ENCODE data around the gene PPP1R2. TPM values are rescaled to one million over a fixed set of nuclear protein-coding genes. Genes with fewer than 3 reads are reported as not detected.

The PPP1R2 gene
- total and polyA plus RNA-seq, 2 donors from 2014 or later = 34.0 to 49.0 TPM

DNA sequence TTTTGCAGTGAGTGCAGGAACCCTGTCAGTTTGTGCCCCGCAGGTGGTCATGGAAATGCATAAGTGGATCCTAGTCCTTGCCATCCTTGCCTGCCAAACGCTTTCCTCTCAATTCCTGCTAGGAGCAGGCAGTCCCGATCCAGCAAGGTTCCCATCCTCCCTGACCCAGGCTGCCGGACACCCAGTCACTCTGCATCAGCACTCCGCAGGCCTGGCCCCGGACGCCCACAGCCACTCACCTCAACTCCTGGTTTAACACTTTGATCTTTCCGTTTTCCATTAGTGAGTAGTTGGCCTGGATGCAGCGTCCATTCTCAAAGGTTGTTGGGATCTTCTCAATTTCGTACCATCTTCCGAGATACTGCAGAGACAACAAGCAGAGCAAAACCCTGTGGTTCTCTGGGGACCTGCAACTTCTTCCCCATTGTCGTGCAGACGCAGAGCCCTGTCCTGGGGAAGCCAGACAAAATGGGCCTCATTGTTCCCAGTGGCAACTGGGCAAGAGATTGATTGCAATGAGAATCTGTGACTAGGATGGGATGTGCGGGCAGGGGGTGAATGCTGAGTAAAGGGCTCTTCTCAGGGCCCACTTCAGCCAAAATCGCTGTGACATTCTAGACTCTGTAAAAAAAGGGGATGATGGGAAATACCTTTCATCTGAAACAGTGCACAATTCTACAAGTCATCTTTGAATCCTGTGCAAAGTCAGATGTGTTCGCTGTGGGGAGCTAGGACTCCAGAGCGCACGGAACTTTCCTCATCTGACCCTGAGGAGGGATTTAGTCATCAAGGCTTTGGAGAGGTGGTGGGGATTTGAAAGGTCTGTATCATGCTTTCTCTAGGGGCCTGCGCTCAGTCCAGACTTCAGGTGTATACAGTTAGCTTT, 30.7 kb upstream of the PPP1R2 start:
- Histone ChIP-seq H3K9me3 (ENCODE audit: control insufficient read depth in 2 of 3, insufficient read depth in 1 of 3, low read length in 3 of 3) (no peaks in the 10 kb centered on the region), H3K27ac (ENCODE audit: low read depth in 2 of 2, low read length in 2 of 2) (no peak overlapping the region), H3K9ac (ENCODE audit: low read length in 3 of 3) (no peak overlapping the region), H3K4me3 (ENCODE audit: low read length in 3 of 3) (no peak overlapping the region), H3K4me1 (ENCODE audit: control insufficient read depth in 2 of 3, insufficient read depth in 2 of 3, low read depth in 1 of 3, low read length in 3 of 3) (no peaks in the 10 kb centered on the region), H3K27me3 (ENCODE audit: control insufficient read depth, insufficient read depth, low read length) (no peaks in the 10 kb centered on the region), H3K36me3 (ENCODE audit: control insufficient read depth in 2 of 3, insufficient read depth in 3 of 3, low read length in 3 of 3) (no peaks in the 10 kb centered on the region)
- TF ChIP-seq CTCF (IDR thresholded peaks at IDR 0.05; ENCODE audit: borderline replicate concordance, extremely low read depth, insufficient read depth) = no peak
- no peak for FAIRE-seq
- intact Hi-C loops (cut with DNase I) = no loop called here
- DNase-seq = no peak

DNA sequence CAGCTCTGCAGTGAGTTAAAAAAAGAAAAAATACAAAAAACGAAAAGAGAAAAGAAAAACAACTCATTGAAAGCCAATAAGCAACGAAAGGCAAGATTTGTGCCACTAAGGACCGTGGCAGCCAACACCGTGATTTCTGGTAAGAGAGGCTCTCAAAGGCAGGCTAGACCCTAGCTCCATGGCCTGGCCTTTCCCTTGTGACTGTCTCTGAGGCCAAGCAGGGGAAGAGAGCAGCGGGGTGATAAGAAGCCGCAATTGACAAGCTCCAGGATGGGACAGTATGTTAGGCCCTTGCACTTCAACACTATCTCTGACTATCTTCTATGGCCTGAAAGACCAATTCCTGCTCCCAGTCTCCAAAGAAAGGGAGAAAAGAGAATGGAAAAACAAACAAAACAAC, 28.2 kb upstream of the PPP1R2 start:
- H3K4me1 ChIP-seq (ENCODE audit: control insufficient read depth in 2 of 3, insufficient read depth in 2 of 3, low read depth in 1 of 3, low read length in 3 of 3) = no peaks in the 10 kb centered on the region
- TF ChIP-seq CTCF (IDR thresholded peaks at IDR 0.05; ENCODE audit: borderline replicate concordance, extremely low read depth, insufficient read depth) = no peak
- no peak overlapping the region for H3K27ac ChIP-seq (ENCODE audit: low read depth in 2 of 2, low read length in 2 of 2)
- no peaks in the 10 kb centered on the region for H3K9me3 ChIP-seq (ENCODE audit: control insufficient read depth in 2 of 3, insufficient read depth in 1 of 3, low read length in 3 of 3)
- H3K4me3 ChIP-seq (ENCODE audit: low read length in 3 of 3) = no peak overlapping the region
- no peaks in the 10 kb centered on the region for H3K27me3 ChIP-seq (ENCODE audit: control insufficient read depth, insufficient read depth, low read length)
- intact Hi-C loops (cut with DNase I) = no loop called here
- no peak for FAIRE-seq
- no peak for DNase-seq
- H3K9ac ChIP-seq (ENCODE audit: low read length in 3 of 3) = no peak overlapping the region
- H3K36me3 ChIP-seq (ENCODE audit: control insufficient read depth in 2 of 3, insufficient read depth in 3 of 3, low read length in 3 of 3) = no peaks in the 10 kb centered on the region

DNA sequence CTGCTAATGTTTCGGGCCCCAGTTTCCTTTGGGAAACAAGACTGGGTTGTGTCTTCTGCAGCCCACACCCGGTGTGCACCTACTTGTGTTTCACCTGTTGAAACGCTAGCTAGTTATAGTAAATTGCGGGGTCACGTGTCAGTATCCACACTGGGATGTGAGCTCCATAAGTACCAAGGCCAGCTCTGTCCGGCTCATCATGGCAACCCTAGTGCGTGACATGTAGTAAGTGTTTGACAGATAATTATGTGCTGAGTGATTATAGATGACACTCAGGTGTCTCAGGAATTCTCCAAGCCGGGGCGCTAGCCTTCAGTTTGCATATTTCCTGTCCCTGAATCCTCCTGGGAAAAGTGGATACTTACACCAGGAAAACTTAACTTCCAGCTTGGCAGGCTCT, 27.8 kb upstream of the PPP1R2 start:
- Histone ChIP-seq H3K36me3 (ENCODE audit: control insufficient read depth in 2 of 3, insufficient read depth in 3 of 3, low read length in 3 of 3) (no peaks in the 10 kb centered on the region), H3K9ac (ENCODE audit: low read length in 3 of 3) (no peak overlapping the region), H3K27me3 (ENCODE audit: control insufficient read depth, insufficient read depth, low read length) (no peaks in the 10 kb centered on the region), H3K4me3 (ENCODE audit: low read length in 3 of 3) (no peak overlapping the region), H3K4me1 (ENCODE audit: control insufficient read depth in 2 of 3, insufficient read depth in 2 of 3, low read depth in 1 of 3, low read length in 3 of 3) (no peaks in the 10 kb centered on the region), H3K9me3 (ENCODE audit: control insufficient read depth in 2 of 3, insufficient read depth in 1 of 3, low read length in 3 of 3) (no peaks in the 10 kb centered on the region), H3K27ac (ENCODE audit: low read depth in 2 of 2, low read length in 2 of 2) (no peak overlapping the region)
- no peak for FAIRE-seq
- TF ChIP-seq CTCF (IDR thresholded peaks at IDR 0.05; ENCODE audit: borderline replicate concordance, extremely low read depth, insufficient read depth) = no peak
- intact Hi-C loops (cut with DNase I) = no loop called here
- no peak for DNase-seq
